Activated naive CD4-positive, alpha-beta T cell treated with anti-CD3 and anti-CD28 coated beads, Interleukin-2, amount 50 U/mL, for 16 hours (primary cell): ENCODE data around the gene PRR9.

Experiments
- DNase-seq: peaks from one replicate; pipeline ENCODE4 v3.0.0-alpha.2; 2020

Gene PRR9

DNA sequence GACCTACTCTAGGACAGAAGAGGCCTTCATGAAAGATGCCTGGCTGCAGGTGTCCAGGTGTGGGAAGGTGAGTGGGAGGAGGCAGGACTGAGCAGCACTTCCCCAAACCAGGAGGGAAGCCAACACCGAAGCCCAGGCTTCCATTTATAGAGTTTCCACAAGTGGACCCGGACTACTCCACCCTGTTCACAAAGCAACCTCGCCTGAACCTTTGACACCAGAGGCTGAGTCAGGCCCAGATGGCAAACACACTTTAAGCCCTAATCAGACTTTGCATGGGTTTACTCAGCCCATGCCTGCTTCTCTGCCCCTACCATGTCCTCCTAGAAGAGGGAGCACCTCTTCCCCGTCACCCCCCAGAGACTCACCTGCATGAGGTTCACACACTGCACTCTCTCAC lies 14.0 kb downstream of the PRR9 start:
- no peak for DNase-seq

DNA sequence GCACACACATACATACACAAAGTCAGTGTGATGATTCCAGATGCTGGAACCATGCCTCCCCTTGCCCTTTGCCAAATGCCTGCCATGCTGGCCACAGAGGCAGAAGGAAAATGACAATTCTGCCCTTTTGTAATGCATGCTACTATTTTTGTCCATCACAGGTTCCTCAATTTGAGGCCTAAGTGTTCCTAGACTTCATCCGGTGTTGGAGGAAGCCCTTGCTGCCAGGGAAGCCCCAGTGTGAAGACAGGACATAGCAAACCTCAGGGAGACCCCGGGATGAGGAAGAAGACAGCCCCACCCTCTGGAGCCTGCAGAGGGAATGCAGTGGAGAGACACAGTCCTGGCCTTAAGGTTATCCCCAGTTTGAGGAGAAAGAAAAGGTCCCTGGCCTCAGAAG lies 14.4 kb downstream of the PRR9 start:
- no peak for DNase-seq

DNA sequence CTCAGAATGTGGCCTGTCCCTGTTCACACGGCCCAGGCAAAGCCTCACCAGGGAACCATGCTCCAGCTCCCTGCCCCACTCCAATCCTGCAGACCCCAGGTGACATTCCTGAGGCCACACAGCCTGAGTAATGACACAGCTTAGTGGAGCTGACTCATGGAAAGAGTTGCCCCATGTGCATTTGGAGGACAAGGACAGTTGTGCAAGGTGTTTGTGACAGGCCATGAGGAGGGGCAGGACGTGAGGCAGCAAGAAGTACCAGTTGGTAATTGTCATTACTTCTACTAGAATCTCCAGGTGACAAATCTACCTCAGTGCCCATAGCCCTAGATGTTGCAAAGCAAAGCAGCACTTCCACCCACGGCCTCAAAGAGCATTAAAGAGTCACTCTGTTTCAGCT lies 15.2 kb downstream of the PRR9 start:
- no peak for DNase-seq

DNA sequence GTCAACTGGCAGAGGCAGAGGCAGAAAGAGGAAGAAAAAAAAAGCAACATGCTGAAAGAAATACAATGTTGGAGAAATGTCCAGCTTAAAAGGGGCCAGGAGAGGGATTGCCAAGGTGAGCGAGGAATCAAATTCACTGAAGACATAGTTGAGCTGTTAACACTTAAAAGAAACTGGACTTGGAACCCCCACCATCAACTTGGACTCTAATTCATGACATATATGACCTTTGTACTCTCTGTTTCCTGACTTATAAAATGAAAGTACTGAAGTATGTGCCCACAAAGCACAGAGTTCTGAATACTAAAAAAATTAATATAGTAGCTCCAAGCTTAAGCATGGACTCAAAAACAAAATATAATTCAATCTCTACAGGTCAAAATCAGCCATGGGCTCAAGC lies 16.1 kb downstream of the PRR9 start:
- no peak for DNase-seq

DNA sequence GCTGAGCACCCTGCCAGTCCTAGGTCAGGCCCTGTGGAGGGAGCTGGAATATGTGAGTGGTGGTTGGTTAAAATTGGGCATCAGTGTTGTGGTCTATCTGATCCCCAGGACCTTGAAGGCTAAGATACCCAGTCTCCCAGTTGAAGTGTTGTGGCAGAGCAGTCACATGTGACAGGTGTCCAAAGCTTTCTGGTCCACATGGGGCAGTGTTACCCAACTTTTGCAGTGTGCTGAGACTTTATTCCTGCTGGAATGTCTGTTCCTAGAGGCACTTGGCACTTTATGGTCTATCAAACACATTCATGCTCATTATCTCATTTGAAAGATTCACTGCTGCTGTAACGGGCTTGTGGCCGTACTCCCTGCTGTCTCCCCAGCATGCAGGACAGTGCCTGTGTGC lies 21.1 kb downstream of the PRR9 start:
- no peak for DNase-seq

DNA sequence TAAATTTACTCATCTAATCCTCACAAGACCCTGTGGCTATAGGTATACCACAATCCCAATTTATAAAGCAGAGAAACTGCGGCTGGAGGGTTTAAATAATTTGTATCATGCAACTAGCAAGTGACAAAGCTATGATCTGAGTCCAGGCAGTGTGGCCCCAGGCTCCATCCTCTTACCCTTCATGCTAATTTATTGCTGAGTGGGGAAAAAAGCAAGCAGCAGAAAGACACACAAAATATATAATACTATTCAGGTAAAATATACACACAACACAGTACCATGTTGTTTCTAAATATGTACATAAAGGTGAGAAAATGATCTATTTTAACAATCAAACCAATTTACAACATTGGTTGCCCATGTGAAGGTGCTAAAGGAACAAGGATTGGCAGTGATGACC lies 24.8 kb downstream of the PRR9 start:
- DNase-seq = no peak

DNA sequence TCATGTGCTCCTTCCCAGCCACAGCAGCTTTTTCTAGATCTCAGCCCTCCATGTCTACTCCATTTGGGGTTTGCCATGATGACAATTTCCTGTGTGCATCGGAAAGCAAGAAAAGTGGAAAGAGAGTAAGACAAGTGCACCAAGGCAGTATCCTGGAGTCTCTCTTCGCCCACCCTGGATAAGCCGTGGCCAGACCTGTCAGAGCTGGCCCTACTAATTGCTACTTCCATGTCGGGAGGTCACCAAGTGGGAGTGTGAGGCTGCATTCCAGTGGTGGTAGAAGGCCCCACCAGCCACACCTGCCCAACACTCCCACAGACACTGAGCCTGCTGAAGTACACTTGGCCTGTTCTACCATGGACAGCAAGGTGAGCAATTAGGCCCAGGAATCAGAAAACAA lies 28.1 kb downstream of the PRR9 start:
- no peak for DNase-seq

DNA sequence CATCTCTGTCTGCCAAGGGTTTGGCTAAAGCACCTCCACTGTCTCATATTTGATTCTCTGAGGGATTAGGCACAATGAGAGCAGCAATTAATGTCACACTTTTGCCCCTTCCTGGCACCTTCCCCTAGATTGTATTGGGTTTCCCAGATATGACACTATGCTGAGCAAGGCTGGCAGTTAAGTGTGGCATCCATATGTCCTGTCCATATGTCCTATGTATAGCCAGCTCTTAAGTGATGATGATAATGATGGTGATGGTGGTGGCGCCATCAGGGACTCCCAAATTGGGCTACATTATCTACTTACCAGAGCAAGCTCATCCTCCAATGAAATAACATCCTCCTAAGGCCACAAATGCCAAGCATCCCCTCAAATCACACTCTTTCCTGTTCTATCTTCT lies 28.6 kb downstream of the PRR9 start:
- no peak for DNase-seq

DNA sequence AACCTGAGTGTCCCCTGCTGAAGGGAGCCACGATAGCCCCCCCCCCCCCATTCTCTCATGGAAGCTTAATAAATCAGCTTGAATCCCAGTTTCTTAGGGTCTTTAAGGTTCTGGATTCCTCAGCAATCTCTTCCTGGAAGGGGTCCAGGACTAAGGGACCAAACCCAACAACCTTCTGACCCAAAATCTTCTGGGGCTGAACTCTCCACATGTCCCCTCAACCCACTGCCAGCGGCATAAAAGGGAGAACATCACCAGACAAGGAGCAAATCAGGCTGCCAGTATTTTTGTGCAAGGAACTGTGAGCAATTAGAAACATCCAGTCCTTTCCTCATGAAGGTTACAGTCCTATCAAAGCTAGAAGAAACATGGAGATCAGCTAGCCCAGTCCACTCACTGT lies 29.4 kb downstream of the PRR9 start:
- no peak for DNase-seq

DNA sequence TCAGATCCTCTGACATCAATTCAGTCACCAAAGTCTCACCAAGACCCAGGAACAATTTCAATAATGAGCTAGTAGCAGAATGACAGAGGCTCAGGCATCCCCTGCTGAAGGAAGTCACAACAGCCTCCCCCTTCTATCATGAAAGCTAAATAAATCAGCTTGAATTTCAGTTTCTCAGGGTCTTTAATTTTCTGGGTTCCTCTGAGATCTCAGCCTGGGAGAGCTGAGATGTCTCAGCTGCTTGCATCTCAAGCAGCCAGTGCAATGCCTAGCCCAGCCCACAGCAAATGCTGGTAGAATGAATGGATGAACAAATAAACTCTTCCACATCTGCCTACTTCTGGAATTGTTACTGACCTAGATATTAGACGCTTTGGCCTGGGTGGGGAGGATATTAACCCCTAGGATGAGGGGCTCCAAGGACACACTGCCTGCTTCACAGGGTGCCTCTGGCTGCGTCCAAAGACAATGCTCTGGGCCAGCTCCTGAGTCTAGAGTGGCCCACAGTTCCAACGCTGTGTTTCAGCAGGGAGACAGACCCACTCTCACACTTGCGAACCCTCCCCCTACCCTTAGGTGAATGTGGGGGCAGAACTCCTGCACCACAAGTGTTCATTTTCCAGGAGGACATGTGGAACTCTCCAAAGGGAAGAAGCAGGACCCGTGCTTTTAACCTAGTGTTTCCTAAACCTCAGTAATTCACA lies 30.9 kb downstream of the PRR9 start:
- no peak for DNase-seq

DNA sequence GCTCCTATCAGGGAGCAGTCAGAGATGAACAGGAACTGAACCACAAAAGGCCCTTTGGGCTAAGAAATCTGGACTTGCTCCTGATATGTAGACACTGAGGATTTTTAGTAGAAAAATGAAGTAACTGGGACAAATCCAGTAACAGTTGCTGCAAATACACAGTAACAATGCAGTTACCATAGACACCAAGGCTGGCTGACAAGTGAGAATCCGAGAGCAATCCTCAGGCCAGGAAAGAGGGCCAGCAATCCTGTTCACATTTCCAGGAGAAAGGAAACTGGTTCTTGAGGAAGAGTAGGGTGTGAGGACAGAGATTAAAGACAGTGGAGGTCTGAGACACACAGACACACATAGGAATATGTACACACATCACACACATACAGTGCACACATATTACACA lies 32.8 kb downstream of the PRR9 start:
- no peak for DNase-seq

DNA sequence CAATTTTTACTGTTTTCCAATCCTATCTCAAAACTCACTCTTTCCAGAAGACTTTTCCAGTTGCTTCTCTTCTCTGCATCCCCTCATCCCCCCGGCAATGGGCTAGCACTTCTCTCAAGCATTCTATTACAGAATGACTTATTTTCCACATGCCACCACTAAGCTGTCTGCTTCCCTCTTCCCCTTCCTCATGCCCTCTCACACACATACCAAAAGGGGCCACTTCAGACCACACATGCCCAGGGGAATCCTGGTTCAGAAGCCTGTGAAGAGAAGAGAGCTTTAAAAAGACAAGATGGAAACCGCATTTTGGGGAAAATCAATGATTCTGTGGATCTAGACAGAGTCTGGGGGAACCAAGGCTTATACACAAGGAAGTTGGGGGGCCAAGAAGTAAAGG lies 33.7 kb downstream of the PRR9 start:
- no peak for DNase-seq

DNA sequence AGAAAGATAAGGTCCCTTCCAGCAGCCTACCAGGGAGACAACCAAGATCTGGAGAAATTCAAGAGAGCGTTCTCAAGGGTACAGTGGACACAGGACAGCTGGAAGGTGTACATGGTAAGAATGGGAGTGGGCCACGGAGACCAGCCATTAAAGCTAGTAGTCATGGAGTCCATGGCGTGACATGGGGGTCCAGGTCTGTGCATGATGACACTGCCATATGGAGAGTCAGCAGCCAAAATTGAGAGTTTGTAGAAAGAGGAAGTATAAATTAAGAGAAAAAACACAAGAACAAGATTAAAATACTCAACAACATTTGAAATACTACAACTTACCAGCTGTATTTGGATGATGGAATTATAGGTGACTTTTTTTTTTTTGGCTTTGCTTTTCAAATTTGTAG lies 34.2 kb downstream of the PRR9 start:
- DNase-seq = no peak

DNA sequence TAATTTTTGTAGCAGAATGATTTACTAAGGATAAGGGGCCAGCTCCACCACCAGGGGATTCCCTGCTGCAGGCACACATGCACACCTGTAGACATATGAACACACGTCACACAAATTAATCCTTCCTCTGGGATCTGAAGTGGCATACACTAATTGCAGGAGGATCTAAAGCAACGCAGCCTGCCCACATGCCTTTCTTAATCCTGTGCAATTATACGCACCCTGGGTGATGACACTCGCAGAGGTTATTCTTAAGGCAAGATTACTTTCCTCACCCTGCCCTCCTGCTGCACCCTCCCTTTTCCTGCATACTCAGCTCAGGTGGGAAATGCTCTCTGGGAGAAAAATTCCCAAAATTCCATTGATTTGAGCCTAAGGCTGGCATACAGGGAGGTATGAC lies 34.6 kb downstream of the PRR9 start:
- no peak for DNase-seq

DNA sequence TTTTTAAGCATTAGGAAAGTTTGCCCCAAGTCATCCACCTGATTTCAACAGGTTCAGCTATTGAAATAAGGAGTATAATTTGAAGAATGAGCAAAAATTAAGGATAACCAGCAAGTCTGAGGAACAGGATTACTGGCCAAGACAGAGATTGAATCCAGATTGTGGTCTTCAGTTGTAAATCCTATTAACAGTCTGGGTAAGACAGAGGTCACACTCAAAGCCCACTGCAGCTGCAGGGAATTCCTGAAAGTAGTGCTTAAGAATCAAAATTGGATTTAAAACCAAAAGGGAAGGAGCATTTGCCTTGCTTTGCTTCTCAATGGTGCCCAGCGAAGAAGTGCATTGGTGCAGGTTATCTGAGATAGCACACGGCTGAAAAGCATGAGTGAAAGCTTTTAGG lies 35.7 kb downstream of the PRR9 start:
- DNase-seq = no peak

DNA sequence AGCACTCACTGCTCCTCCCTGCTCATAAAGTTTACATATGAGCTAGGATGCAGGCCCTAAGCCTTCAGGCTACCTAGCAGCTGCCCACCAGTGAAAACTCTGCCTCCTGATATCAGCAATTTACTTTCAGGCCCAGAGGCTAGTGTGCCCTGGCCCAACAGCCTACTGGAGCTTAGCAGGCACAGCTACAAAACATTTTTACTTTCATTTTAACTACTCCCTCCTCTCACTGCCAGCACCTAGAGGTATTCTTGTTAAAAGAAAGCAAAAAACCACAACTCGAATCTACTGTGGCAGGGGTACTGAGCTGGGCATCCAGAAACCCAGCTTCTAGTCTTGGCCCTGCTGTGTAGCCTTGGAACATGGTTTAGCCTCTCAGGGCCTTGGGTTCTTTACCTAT lies 36.3 kb downstream of the PRR9 start:
- DNase-seq = no peak

DNA sequence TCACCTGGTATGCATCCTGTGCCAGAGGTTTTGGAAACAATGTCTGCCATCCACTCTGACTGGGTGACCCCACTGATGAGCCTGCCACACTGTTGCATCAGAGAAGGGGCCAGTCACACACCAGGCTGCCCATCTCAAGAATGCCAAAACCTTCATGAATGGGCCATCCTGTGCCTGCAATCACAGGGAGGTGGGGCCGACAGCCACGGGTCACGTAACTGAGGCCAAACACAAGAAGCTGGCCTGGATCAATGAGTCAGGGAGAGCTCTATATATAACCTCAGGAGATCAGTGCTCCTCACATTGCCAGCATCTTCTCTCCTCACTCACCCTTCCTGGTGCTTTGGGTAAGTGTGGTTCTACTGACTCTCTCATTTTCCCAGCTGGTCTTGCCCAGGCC lies 42.0 kb downstream of the PRR9 start, which contains the start of gene LORICRIN:
LORICRIN (plus strand) TSS at position 301 of the 400 bp plus-strand sequence. CDS start 1,263 bp downstream, outside the sequence.
- no peak for DNase-seq

DNA sequence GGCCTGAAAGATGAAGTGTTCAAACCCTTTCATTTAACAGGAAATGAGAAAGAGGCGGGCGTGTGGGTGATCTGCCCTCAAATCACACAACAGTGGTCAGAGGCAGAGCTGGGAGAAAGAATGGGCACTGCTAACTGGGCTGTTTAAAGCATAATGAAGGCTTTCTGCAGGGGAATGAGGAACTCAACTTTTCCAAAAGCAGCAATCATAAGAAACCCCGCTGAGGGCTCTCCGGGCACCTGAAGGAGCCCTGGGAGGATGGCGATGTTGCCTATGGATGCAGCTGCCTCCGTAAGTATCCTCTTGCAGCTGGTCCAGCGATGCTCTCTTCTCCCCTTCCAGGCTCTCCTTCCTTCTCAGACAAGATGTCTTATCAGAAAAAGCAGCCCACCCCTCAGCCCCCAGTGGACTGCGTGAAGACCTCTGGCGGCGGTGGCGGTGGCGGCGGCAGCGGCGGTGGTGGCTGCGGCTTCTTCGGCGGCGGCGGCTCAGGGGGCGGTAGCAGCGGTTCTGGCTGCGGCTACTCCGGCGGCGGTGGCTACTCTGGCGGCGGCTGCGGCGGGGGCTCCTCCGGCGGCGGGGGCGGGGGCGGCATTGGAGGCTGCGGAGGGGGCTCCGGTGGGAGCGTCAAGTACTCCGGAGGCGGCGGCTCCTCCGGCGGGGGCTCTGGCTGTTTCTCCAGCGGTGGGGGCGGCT lies 43.3 kb downstream of the PRR9 start:
- DNase-seq = no peak

DNA sequence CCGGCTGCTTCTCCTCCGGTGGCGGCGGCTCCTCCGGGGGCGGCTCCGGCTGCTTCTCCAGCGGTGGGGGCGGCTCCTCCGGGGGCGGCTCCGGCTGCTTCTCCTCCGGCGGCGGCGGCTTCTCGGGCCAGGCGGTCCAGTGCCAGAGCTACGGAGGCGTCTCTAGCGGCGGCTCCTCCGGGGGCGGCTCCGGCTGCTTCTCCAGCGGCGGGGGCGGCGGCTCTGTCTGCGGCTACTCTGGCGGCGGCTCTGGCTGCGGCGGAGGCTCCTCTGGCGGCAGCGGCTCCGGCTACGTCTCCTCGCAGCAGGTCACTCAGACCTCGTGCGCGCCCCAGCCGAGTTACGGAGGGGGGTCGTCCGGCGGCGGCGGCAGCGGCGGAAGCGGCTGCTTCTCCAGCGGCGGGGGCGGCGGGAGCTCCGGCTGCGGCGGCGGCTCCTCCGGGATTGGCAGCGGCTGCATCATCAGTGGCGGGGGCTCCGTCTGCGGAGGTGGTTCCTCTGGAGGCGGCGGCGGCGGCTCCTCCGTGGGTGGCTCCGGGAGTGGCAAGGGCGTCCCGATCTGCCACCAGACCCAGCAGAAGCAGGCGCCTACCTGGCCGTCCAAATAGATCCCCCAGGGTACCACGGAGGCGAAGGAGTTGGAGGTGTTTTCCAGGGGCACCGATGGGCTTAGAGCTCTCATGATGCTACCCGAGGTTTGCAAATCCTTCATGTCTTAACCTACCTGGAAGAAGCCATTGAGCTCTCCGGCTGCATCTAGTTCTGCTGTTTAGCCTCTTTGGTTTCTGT lies 44.1 kb downstream of the PRR9 start:
- peak; percentile 30 for DNase-seq

DNA sequence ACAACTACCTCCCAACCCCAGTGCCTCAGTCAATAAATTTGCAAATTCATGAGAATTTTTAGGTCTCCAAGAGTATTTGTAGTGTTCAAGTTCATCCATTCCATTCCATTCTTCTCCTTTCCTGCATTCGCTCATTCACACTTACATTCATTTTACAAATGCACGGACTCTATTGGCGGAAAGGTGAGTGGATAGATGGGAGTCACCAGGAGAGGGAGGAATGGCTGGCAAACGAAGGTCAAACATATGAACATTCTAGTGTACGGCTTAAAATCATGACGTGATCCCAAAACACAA lies 44.6 kb downstream of the PRR9 start:
- DNase-seq = no peak

DNA sequence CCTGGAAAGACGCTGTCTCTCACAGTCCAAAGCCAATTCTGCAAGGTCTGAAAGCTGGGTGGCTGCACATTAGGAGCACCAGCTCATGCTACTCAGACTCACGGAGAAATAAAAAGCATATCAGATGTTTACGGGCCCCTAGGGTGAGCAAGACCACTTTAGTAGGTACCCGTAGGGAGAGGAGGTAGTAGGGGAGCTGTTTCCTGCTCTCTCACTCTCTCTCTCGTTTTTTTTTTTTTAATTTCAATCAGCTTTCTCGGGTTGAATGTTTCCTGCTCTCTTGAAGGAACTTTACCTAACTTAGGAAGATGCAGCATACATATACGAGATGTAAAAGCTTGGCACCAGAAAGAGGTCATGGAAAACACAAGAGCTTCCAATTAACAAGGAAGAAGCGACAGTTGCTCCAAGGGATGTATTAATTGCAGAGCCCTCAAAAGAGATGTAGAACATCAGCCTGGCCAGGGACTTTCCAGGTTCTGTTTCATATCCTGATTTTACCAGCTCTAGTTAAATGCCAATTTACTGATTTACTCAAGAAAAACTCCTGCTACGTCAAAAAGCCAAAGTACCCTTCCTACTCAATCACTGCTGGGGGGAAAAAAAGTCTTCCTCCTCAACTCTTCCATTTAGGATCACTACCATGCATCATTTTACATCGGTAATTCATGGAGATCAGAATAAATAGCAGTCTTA lies 45.2 kb downstream of the PRR9 start:
- DNase-seq = no peak

DNA sequence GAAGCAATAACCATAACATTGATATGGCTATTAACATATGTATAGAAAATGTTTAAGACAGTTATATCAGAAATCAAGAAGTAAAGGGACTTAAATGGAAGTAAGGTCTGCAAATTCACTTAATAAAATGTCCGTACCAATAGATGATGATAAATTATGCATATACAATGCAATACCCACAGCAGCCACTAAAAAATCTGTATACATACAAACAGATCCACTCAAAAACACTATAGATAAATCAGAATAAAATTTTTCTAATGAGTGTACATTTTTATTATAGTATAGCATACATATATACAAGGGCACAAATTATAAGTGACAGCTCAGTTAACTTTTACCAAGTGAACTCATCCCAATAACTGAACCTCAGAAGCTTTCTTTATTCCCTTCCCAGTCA lies 48.1 kb downstream of the PRR9 start:
- DNase-seq = no peak
